ENCODE measurements around the gene SBK3.

DNA sequence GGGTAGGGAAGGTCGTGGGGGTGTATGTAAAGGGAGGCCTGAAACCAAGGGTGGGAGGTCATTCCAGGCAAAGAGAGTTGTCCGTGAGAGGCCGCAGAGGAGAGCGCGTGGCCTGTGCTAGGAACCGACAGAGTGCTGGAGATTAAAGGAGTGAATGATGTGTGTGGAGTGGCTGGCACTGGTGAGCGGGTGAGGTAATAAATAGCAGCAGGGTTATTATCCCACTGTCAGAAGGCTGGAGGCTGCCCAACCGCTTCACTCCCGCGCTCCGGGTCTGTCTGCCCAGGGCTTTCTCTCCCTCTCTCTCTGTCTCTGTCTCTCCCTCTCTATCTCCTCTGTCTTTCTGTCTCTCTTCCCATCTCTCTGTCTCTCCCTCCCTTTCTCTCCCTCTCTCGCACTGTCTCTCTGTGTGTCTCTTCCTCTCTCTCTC is 17.9 kb upstream of the SBK3 start:
- TF ChIP-seq, protein P1, sequence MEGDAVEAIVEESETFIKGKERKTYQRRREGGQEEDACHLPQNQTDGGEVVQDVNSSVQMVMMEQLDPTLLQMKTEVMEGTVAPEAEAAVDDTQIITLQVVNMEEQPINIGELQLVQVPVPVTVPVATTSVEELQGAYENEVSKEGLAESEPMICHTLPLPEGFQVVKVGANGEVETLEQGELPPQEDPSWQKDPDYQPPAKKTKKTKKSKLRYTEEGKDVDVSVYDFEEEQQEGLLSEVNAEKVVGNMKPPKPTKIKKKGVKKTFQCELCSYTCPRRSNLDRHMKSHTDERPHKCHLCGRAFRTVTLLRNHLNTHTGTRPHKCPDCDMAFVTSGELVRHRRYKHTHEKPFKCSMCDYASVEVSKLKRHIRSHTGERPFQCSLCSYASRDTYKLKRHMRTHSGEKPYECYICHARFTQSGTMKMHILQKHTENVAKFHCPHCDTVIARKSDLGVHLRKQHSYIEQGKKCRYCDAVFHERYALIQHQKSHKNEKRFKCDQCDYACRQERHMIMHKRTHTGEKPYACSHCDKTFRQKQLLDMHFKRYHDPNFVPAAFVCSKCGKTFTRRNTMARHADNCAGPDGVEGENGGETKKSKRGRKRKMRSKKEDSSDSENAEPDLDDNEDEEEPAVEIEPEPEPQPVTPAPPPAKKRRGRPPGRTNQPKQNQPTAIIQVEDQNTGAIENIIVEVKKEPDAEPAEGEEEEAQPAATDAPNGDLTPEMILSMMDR (IDR thresholded peaks at IDR 0.05) = no peak
- no peak for TF ChIP-seq POLR2A (IDR thresholded peaks at IDR 0.05)
- TF ChIP-seq POLR2AphosphoS5 (IDR thresholded peaks at IDR 0.05; ENCODE audit: insufficient read depth in 1 of 2, low read depth in 1 of 2) = no peak
